Stimulated activated CD8-positive, alpha-beta memory T cell treated with anti-CD3 and anti-CD28 coated beads, Interleukin-7, amount 100 ng/mL, for 1 hour (primary cell): ENCODE data around the gene TMEM88.

Source experiments
- DNase-seq, 2 donors: peaks; one replicate each; pipeline ENCODE4 v3.0.0-alpha.2; 2020; ENCODE audit warnings: low read depth in 2 of 2

Gene TMEM88

GRCh38 chr17:7884581-7885366 lies 29.9 kb downstream of the TMEM88 start:
- peak in 1 of 2 donors; percentile 17 for DNase-seq

- peak in 1 of 2 donors; percentile 11 for DNase-seq
Measured at GRCh38 chr17:7885367-7886226, 30.7 kb downstream of the TMEM88 start.

GRCh38 chr17:7886227-7887037 lies 31.6 kb downstream of the TMEM88 start:
- DNase-seq: peak in 1 of 2 donors; percentile 11

- DNase-seq: no peak
Measured at GRCh38 chr17:7887038-7887481, 32.2 kb downstream of the TMEM88 start.

- peak; percentile 63 to 73 for DNase-seq
Measured at GRCh38 chr17:7887482-7888183, 32.8 kb downstream of the TMEM88 start.

- DNase-seq: no peak
Measured at GRCh38 chr17:7888184-7888920, 33.5 kb downstream of the TMEM88 start, which contains the start of gene CHD3. Gene CHD3, plus strand, starts transcription at chr17:7888789. Its CDS starts 212 bp downstream, at chr17:7889001.

- no peak for DNase-seq
Measured at GRCh38 chr17:7889166-7889955, 34.5 kb downstream of the TMEM88 start.

- DNase-seq: no peak
Measured at GRCh38 chr17:7893187-7893880, 38.5 kb downstream of the TMEM88 start.

- no peak for DNase-seq
Measured at GRCh38 chr17:7894226-7894625, 39.4 kb downstream of the TMEM88 start.

- no peak for DNase-seq
Measured at GRCh38 chr17:7894866-7895265, 40.0 kb downstream of the TMEM88 start.

- no peak for DNase-seq
Measured at GRCh38 chr17:7897090-7897489, 42.2 kb downstream of the TMEM88 start.

- no peak for DNase-seq
Measured at GRCh38 chr17:7897773-7898172, 42.9 kb downstream of the TMEM88 start.

- no peak for DNase-seq
Measured at GRCh38 chr17:7903154-7904103, 48.6 kb downstream of the TMEM88 start.
